ENCODE measurements around the gene TMED10.
A peak's percentile ranks its signal among the peaks of the same experiment; 100 is the strongest.

The TMED10 gene

GRCh38 chr14:75206190-75206589 lies 29.8 kb upstream of the TMED10 start:
- H3K4me3 Mint-ChIP-seq: no peak overlapping the region
- no peaks in the 10 kb centered on the region for H3K9me3 Mint-ChIP-seq
- no peaks in the 10 kb centered on the region for H3K36me3 Mint-ChIP-seq (ENCODE audit: low read depth)
- no peak overlapping the region for H3K27ac Mint-ChIP-seq
- TF ChIP-seq CTCF (IDR thresholded peaks at IDR 0.05; ENCODE audit: unreplicated experiment in 3 of 3): no peak
- H3K4me1 Mint-ChIP-seq: no peaks in the 10 kb centered on the region
- H3K27me3 Mint-ChIP-seq (ENCODE audit: low read depth): peaks cover 4% of the 10 kb centered on the region

- Mint-ChIP-seq H3K27ac (no peak overlapping the region), H3K9me3 (no peaks in the 10 kb centered on the region), H3K27me3 (ENCODE audit: low read depth) (peaks cover 4% of the 10 kb centered on the region), H3K36me3 (ENCODE audit: low read depth) (no peaks in the 10 kb centered on the region), H3K4me3 (no peak overlapping the region), H3K4me1 (no peaks in the 10 kb centered on the region)
- TF ChIP-seq CTCF (IDR thresholded peaks at IDR 0.05; ENCODE audit: unreplicated experiment in 3 of 3): no peak
These were observed 29.2 kb upstream of the TMED10 start for GRCh38 chr14:75205591-75205990.

GRCh38 chr14:75204116-75204515 lies 27.7 kb upstream of the TMED10 start:
- H3K27me3 Mint-ChIP-seq (ENCODE audit: low read depth): peaks cover 4% of the 10 kb centered on the region
- H3K4me3 Mint-ChIP-seq: no peak overlapping the region
- H3K36me3 Mint-ChIP-seq (ENCODE audit: low read depth): no peaks in the 10 kb centered on the region

GRCh38 chr14:75202657-75203056 lies 26.2 kb upstream of the TMED10 start:
- H3K36me3 Mint-ChIP-seq (ENCODE audit: low read depth): no peaks in the 10 kb centered on the region
- H3K9me3 Mint-ChIP-seq: no peaks in the 10 kb centered on the region
- H3K4me1 Mint-ChIP-seq: peaks cover 22% of the 10 kb centered on the region
- no peak overlapping the region for H3K27ac Mint-ChIP-seq
- H3K27me3 Mint-ChIP-seq (ENCODE audit: low read depth): peaks cover 4% of the 10 kb centered on the region
- TF ChIP-seq CTCF (IDR thresholded peaks at IDR 0.05; ENCODE audit: unreplicated experiment in 3 of 3): no peak
- no peak overlapping the region for H3K4me3 Mint-ChIP-seq

More at GRCh38 chr14:75204116-75204515, 27.7 kb upstream of the TMED10 start:
- Mint-ChIP-seq H3K9me3 (no peaks in the 10 kb centered on the region), H3K27ac (no peak overlapping the region), H3K4me1 (peaks cover 7% of the 10 kb centered on the region)
- TF ChIP-seq CTCF (IDR thresholded peaks at IDR 0.05; ENCODE audit: unreplicated experiment in 3 of 3): no peak

- no peaks in the 10 kb centered on the region for H3K9me3 Mint-ChIP-seq
- peak overlapping the region in 1 of 3 experiments; percentile 13 for H3K27ac Mint-ChIP-seq
- no peak overlapping the region for H3K4me3 Mint-ChIP-seq
- no peaks in the 10 kb centered on the region for H3K27me3 Mint-ChIP-seq (ENCODE audit: low read depth)
- no peaks in the 10 kb centered on the region for H3K36me3 Mint-ChIP-seq (ENCODE audit: low read depth)
- no peak for TF ChIP-seq CTCF (IDR thresholded peaks at IDR 0.05; ENCODE audit: unreplicated experiment in 3 of 3)
- peaks cover 27% of the 10 kb centered on the region for H3K4me1 Mint-ChIP-seq
These were observed 24.7 kb upstream of the TMED10 start for GRCh38 chr14:75201087-75201486.

- Mint-ChIP-seq H3K4me1 (peaks cover 27% of the 10 kb centered on the region), H3K36me3 (ENCODE audit: low read depth) (no peaks in the 10 kb centered on the region), H3K27ac (peak overlapping the region; percentile 14 to 78 (median 48)), H3K4me3 (no peak overlapping the region), H3K27me3 (ENCODE audit: low read depth) (no peaks in the 10 kb centered on the region), H3K9me3 (no peaks in the 10 kb centered on the region)
- TF ChIP-seq CTCF (IDR thresholded peaks at IDR 0.05; ENCODE audit: unreplicated experiment in 3 of 3): no peak
These were observed 24.0 kb upstream of the TMED10 start for GRCh38 chr14:75200451-75200850.
